IMR-90 (cell line): ENCODE results near the gene EPB41L3. TPM values are rescaled to one million over a fixed set of nuclear protein-coding genes. Genes with fewer than 3 reads are reported as not detected.
A peak's percentile ranks its signal among the peaks of the same experiment; 100 is the strongest.

Experiments
- ATAC-seq: fragments of 200-7000 bp; cut with Tn5 transposase; 2 replicates; pipeline ENCODE4 v1.9.1; 2020; ENCODE audit warnings: low read depth, mild to moderate bottlenecking, moderate library complexity
- BruUV-seq: library from RNA; stranded (reverse); fragments of 400-500 nt; replicated peaks from 2 replicates; lab custom pipeline; 2021; lab: Mats Ljungman, UMichigan
- CTCF ChIA-PET: fragments of 300-600 bp; formaldehyde crosslinking; extraction: SDS; loops from one replicate; lab custom pipeline; 2021; ENCODE audit warnings: antibody characterized with exemption; lab: Yijun Ruan, JAX
- POLR2A ChIA-PET: fragments of 300-600 bp; sonication (Branson Sonifier 250); formaldehyde crosslinking; loops from one replicate; lab custom pipeline; 2022; ENCODE audit warnings: antibody characterized with exemption; ENCODE audit not compliant: unreplicated experiment; lab: Charles Lee
- DNase-seq: peaks from one replicate; pipeline ENCODE4 v3.0.0; 2013
- H2AFZ ChIP-seq: replicated peaks from 2 replicates; pipeline ENCODE3; 2013; ENCODE audit warnings: low read length, mild to moderate bottlenecking; ENCODE audit not compliant: poor library complexity
- H2AK5ac ChIP-seq: 2 replicates; pipeline ENCODE4 v1.6.1; 2013; ENCODE audit warnings: low read depth, low read length, inconsistent platforms
- H2AK9ac ChIP-seq: replicated peaks from 2 replicates; pipeline ENCODE3; 2013; ENCODE audit warnings: mild to moderate bottlenecking, low read depth, low read length, moderate library complexity; ENCODE audit not compliant: poor library complexity
- H2BK120ac ChIP-seq: 2 replicates; pipeline ENCODE4 v1.6.1; 2013; ENCODE audit warnings: low read depth, low read length, inconsistent platforms
- H2BK15ac ChIP-seq: 3 replicates; pipeline ENCODE4 v1.6.1; 2013; ENCODE audit warnings: low read depth, low read length, inconsistent platforms
- H2BK20ac ChIP-seq: 2 replicates; pipeline ENCODE4 v1.6.1; 2013; ENCODE audit warnings: low read depth, mild to moderate bottlenecking, inconsistent platforms, low read length, moderate library complexity
- H2BK5ac ChIP-seq: 2 replicates; pipeline ENCODE4 v1.6.1; 2013; ENCODE audit warnings: mild to moderate bottlenecking, low read depth, low read length, inconsistent platforms; ENCODE audit not compliant: poor library complexity, severe bottlenecking
- H3K14ac ChIP-seq: replicated peaks from 2 replicates; pipeline ENCODE4 v1.6.1; 2013; ENCODE audit warnings: low read depth, low read length, inconsistent platforms
- H3K18ac ChIP-seq: 2 replicates; pipeline ENCODE4 v1.6.1; 2013; ENCODE audit warnings: low read depth, low read length, control low read depth
- H3K23ac ChIP-seq: 2 replicates; pipeline ENCODE4 v1.6.1; 2013; ENCODE audit warnings: low read depth, low read length, inconsistent platforms
- H3K27ac ChIP-seq: 2 replicates; pipeline ENCODE4 v1.5.1; 2013; ENCODE audit warnings: mild to moderate bottlenecking, control low read depth, low read length; ENCODE audit not compliant: insufficient read depth
- H3K27me3 ChIP-seq: 2 replicates; pipeline ENCODE4 v1.6.1; 2013; ENCODE audit warnings: low read length; ENCODE audit not compliant: control insufficient read depth, insufficient read depth
- H3K36me3 ChIP-seq: 2 replicates; pipeline ENCODE4 v1.6.1; 2013; ENCODE audit warnings: low read length, mixed read lengths; ENCODE audit not compliant: control insufficient read depth, insufficient read depth
- H3K4ac ChIP-seq: 2 replicates; pipeline ENCODE4 v1.6.1; 2013; ENCODE audit warnings: low read depth, low read length, inconsistent platforms
- H3K4me1 ChIP-seq: 2 replicates; pipeline ENCODE4 v1.6.1; 2013; ENCODE audit warnings: low read length, mixed read lengths; ENCODE audit not compliant: control insufficient read depth, insufficient read depth
- H3K4me2 ChIP-seq: 2 replicates; pipeline ENCODE4 v1.6.1; 2013; ENCODE audit warnings: low read depth, mild to moderate bottlenecking, control low read depth, low read length, moderate library complexity
- H3K4me3 ChIP-seq: 2 replicates; pipeline ENCODE4 v1.5.1; 2013; ENCODE audit warnings: low read depth, mild to moderate bottlenecking, control low read depth, low read length, moderate library complexity; ENCODE audit not compliant: insufficient read depth
- H3K56ac ChIP-seq: 2 replicates; pipeline ENCODE4 v1.6.1; 2013; ENCODE audit warnings: low read length, inconsistent platforms; ENCODE audit not compliant: insufficient read depth; ENCODE audit errors: extremely low read depth
- H3K79me1 ChIP-seq, 2 experiments: 2 replicates each; pipeline ENCODE4 v1.6.1; 2013; ENCODE audit warnings: low read length in 2 of 2, inconsistent platforms in 1 of 2, low read depth in 1 of 2
- H3K9ac ChIP-seq: 2 replicates; pipeline ENCODE4 v1.6.1; 2013; ENCODE audit warnings: low read depth, low read length, control low read depth
- H3K9me1 ChIP-seq: 2 replicates; pipeline ENCODE4 v1.6.1; 2013; ENCODE audit warnings: low read length, inconsistent platforms; ENCODE audit not compliant: insufficient read depth
- H3K9me3 ChIP-seq: 2 replicates; pipeline ENCODE4 v1.6.1; 2013; ENCODE audit warnings: low read length; ENCODE audit not compliant: control insufficient read depth, insufficient read depth
- H4K20me1 ChIP-seq: 2 replicates; pipeline ENCODE4 v1.6.1; 2013; ENCODE audit warnings: low read length, inconsistent platforms; ENCODE audit not compliant: insufficient read depth
- H4K5ac ChIP-seq: 2 replicates; pipeline ENCODE4 v1.6.1; 2013; ENCODE audit warnings: mild to moderate bottlenecking, low read depth, low read length, control low read depth
- H4K8ac ChIP-seq, 2 experiments: 2 replicates each; pipeline ENCODE4 v1.6.1; 2013; ENCODE audit warnings: low read depth in 2 of 2, low read length in 2 of 2, control low read depth in 1 of 2, inconsistent platforms in 1 of 2
- H4K91ac ChIP-seq: 2 replicates; pipeline ENCODE4 v1.6.1; 2013; ENCODE audit warnings: low read depth, low read length, inconsistent platforms; ENCODE audit not compliant: insufficient read depth
- BHLHE40 ChIP-seq: fragments of 150-350 bp; IDR thresholded peaks from 2 replicates; pipeline ENCODE4 v1.6.1; 2016; ENCODE audit warnings: mild to moderate bottlenecking, low read depth, low read length
- CEBPB ChIP-seq: IDR thresholded peaks from 2 replicates; pipeline ENCODE4 v1.6.1; 2012; ENCODE audit warnings: low read depth, low read length, improper control_type of control experiment
- CHD1 ChIP-seq: IDR thresholded peaks from 2 replicates; pipeline ENCODE4 v1.6.1; 2012; ENCODE audit warnings: low read depth, low read length, improper control_type of control experiment
- FOS ChIP-seq: fragments of 150-350 bp; IDR thresholded peaks from 2 replicates; pipeline ENCODE4 v1.6.1; 2016; ENCODE audit warnings: low read depth, low read length
- MAFK ChIP-seq: IDR thresholded peaks from 2 replicates; pipeline ENCODE4 v1.6.1; 2012; ENCODE audit warnings: low read depth, low read length, improper control_type of control experiment
- NFE2L2 ChIP-seq: fragments of 150-350 bp; IDR thresholded peaks from 2 replicates; pipeline ENCODE4 v1.6.1; 2016; ENCODE audit warnings: low read depth, mild to moderate bottlenecking, low read length
- WGBS, 2 experiments: methylation state at CpG; one replicate each; pipeline versions ENCODE4 v1.1.5 to v1.1.7; 2013; ENCODE audit warnings: missing lambda C conversion rate in 2 of 2; ENCODE audit not compliant: insufficient read length in 1 of 2; ENCODE audit errors: extremely low coverage in 2 of 2; 5-methylcytosine and 5-hydroxymethylcytosine counted together
- dilution Hi-C: fragments of 300-500 bp; cut with HindIII; formaldehyde crosslinking; loops from one replicate; pipeline ENCODE4 v1.14.3; 2018; ENCODE audit warnings: low sequenced_read_pairs; ENCODE audit not compliant: unreplicated experiment
- in situ Hi-C: fragments of 300-500 bp; cut with MboI; formaldehyde crosslinking; loops from 3 replicates; pipeline ENCODE4 v1.14.3; 2019; ENCODE audit warnings: low sequenced_read_pairs, inconsistent platforms, mixed read lengths
- intact Hi-C: fragments of 100-400 bp; cut with micrococcal nuclease; formaldehyde crosslinking; loops from 2 replicates; pipeline ENCODE4 v1.10.0; 2022
- polyA plus RNA-seq, 3 experiments: library from polyadenylated mRNA; depleted of rRNA; stranded (reverse); fragments of >200 nt; gene quantifications; 2 replicates each; pipeline ENCODE4 v1.2.3, GENCODE V29; 2012; ENCODE audit warnings: low replicate concordance in 1 of 3
- total RNA-seq: library from RNA; depleted of rRNA; stranded (reverse); fragments of >200 nt; gene quantifications from 2 replicates; pipeline ENCODE4 v1.2.3, GENCODE V29; 2012
- TF ChIP-seq, protein P1 (sequence below): conservative IDR thresholded peaks from 2 replicates; pipeline ENCODE4 v1.5.1; 2012; ENCODE audit warnings: mild to moderate bottlenecking, low read depth, low read length, improper control_type of control experiment

EPB41L3 gene
- total and polyA plus RNA-seq, 2 of the 4 experiments (the other 2 are of a cell fraction): 36.6 to 70.3 TPM

DNA sequence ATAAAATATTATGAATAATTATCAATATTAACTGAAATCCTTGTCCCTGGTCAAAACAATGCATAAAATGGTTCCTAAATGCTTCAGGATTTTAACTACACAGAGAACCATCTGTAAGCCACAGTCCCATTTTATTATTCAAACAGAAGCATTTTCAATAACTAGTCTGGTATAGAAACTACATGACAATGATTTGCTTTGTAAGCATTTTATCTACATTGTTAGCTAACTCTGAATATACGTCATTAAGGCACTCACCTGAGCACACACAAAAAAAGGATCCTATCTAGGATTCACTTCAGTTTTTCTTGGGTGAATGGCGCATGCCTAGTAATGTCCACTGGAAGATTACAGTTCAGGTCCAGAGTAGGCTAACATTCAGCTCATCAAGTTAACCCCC, 22.8 kb downstream of the EPB41L3 start:
- intact Hi-C loops: no loop called here
- no peak overlapping the region for H2AFZ ChIP-seq
- H3K18ac ChIP-seq: no peak overlapping the region
- no peak overlapping the region for H3K56ac ChIP-seq
- no peak overlapping the region for H3K9ac ChIP-seq
- H4K91ac ChIP-seq: no peak overlapping the region
- H3K36me3 ChIP-seq: no peaks in the 10 kb centered on the region
- peaks cover 29% of the 10 kb centered on the region; the same call in 1 of the 2 replicates for H4K20me1 ChIP-seq
- H3K4ac ChIP-seq: no peak overlapping the region
- H3K27me3 ChIP-seq: no peaks in the 10 kb centered on the region
- WGBS, 2 experiments: no CpG with 5 or more reads among the region's 2 CpGs
- H3K4me2 ChIP-seq: no peak overlapping the region
- H4K5ac ChIP-seq: no peak overlapping the region
- no peak overlapping the region for H2AK5ac ChIP-seq
- peaks cover 7% of the 10 kb centered on the region; the same call in 1 of the 2 replicates for H3K9me1 ChIP-seq
- in situ Hi-C loops: no loop called here
- H4K8ac ChIP-seq: no peak overlapping the region
- ChIA-PET POLR2A (no interaction called here), CTCF (no interaction called here)
- TF ChIP-seq CEBPB (no peak), BHLHE40 (no peak), FOS (no peak), CHD1 (no peak), NFE2L2 (no peak), MAFK (peak; percentile 69)
- TF ChIP-seq, protein P1, sequence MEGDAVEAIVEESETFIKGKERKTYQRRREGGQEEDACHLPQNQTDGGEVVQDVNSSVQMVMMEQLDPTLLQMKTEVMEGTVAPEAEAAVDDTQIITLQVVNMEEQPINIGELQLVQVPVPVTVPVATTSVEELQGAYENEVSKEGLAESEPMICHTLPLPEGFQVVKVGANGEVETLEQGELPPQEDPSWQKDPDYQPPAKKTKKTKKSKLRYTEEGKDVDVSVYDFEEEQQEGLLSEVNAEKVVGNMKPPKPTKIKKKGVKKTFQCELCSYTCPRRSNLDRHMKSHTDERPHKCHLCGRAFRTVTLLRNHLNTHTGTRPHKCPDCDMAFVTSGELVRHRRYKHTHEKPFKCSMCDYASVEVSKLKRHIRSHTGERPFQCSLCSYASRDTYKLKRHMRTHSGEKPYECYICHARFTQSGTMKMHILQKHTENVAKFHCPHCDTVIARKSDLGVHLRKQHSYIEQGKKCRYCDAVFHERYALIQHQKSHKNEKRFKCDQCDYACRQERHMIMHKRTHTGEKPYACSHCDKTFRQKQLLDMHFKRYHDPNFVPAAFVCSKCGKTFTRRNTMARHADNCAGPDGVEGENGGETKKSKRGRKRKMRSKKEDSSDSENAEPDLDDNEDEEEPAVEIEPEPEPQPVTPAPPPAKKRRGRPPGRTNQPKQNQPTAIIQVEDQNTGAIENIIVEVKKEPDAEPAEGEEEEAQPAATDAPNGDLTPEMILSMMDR: no peak
- H2BK120ac ChIP-seq: no peak overlapping the region
- no peak overlapping the region for H3K4me3 ChIP-seq
- H2AK9ac ChIP-seq: no peak overlapping the region
- dilution Hi-C loops: no loop called here
- no peak overlapping the region for H2BK15ac ChIP-seq
- H2BK20ac ChIP-seq: no peak overlapping the region
- no peak overlapping the region for H3K27ac ChIP-seq
- H3K9me3 ChIP-seq: no peaks in the 10 kb centered on the region
- DNase-seq (no peak), ATAC-seq (no peak)
- peak overlapping the region; percentile 39; the same call in 1 of the 2 replicates for H3K23ac ChIP-seq
- peaks cover 9% of the 10 kb centered on the region for H3K4me1 ChIP-seq
- H2BK5ac ChIP-seq: no peak overlapping the region
- H3K14ac ChIP-seq: peak overlapping the region; percentile 56; the same call in 1 of the 2 replicates
- no TSS peak for BruUV-seq
- H3K79me1 ChIP-seq: peaks cover 7 to 49% of the 10 kb centered on the region in 2 experiments
